Measurements from ENCODE around the gene TOB1. TPM values are rescaled to one million over a fixed set of nuclear protein-coding genes. Genes with fewer than 3 reads are reported as not detected.

TOB1 gene
- total RNA-seq, 2 experiments from 2014 or later, result 34.4 to 40.5 TPM

Other genes with a start within 250 kb of the TOB1 start
- not detected for gene ABCC3, start 231.5 kb downstream of the TOB1 start, total RNA-seq
- gene ANKRD40, start 158.4 kb downstream of the TOB1 start, total RNA-seq, result 10 to 100 TPM; 26.3 to 27.3 TPM
- gene LUC7L3, start 146.8 kb downstream of the TOB1 start, total RNA-seq, result 100 to 1,000 TPM; 148 to 160 TPM
- gene ANKRD40CL, start 98.8 kb downstream of the TOB1 start, total RNA-seq, result not detected
- gene WFIKKN2, start 30.8 kb downstream of the TOB1 start, total RNA-seq, result not detected